CD14-positive monocyte (primary cell): ENCODE measurements around the gene CD248. TPM values are rescaled to one million over a fixed set of nuclear protein-coding genes. Genes with fewer than 3 reads are reported as not detected.
A peak's percentile ranks its signal among the peaks of the same experiment; 100 is the strongest.

Source experiments
- DNase-seq, 3 donors: peaks; one replicate each; pipeline ENCODE4 v3.0.0-alpha.2; 2011 to 2022
- H2AFZ ChIP-seq: 2 replicates; pipeline ENCODE4 v1.6.0; 2012; ENCODE audit warnings: mild to moderate bottlenecking, low read depth, low read length, inconsistent platforms; ENCODE audit not compliant: insufficient read depth, poor library complexity, severe bottlenecking
- H3K27ac ChIP-seq, 2 donors: 1 replicate in 1 of 2; 2 replicates in 1 of 2; pipeline ENCODE4 v1.5.1; 2012 to 2013; ENCODE audit warnings: low read length in 2 of 2, control low read depth in 1 of 2, inconsistent platforms in 1 of 2, low read depth in 1 of 2, mild to moderate bottlenecking in 1 of 2
- H3K27me3 ChIP-seq, 2 donors: one replicate each; pipeline versions ENCODE4 v1.6.0 to v1.6.1; 2011 to 2013; ENCODE audit warnings: low read length in 2 of 2; ENCODE audit not compliant: control insufficient read depth in 2 of 2, insufficient read depth in 2 of 2
- H3K36me3 ChIP-seq, 2 donors: replicated peaks in 1 of 2; 1 replicate in 1 of 2; 2 replicates in 1 of 2; pipeline versions ENCODE4 v1.5.1 to v1.6.1; 2012 to 2013; ENCODE audit warnings: low read length in 2 of 2, control low read depth in 1 of 2, inconsistent platforms in 1 of 2, mild to moderate bottlenecking in 1 of 2; ENCODE audit not compliant: insufficient read depth in 2 of 2, control insufficient read depth in 1 of 2
- H3K4me1 ChIP-seq, 2 donors: 1 replicate in 1 of 2; 2 replicates in 1 of 2; pipeline versions ENCODE4 v1.5.1 to v1.6.1; 2012 to 2013; ENCODE audit warnings: low read length in 2 of 2, control low read depth in 1 of 2, inconsistent platforms in 1 of 2, mild to moderate bottlenecking in 1 of 2, moderate library complexity in 1 of 2; ENCODE audit not compliant: insufficient read depth in 2 of 2, control insufficient read depth in 1 of 2
- H3K4me2 ChIP-seq: replicated peaks from 2 replicates; pipeline ENCODE3; 2012; ENCODE audit warnings: low read length, moderate library complexity, mild to moderate bottlenecking; ENCODE audit not compliant: poor library complexity, severe bottlenecking; ENCODE audit errors: extremely low read depth
- H3K4me3 ChIP-seq, 3 experiments: fragments of 200-600 bp in 1 of 3; sonication (generic) in 1 of 3; replicated peaks in 1 of 3; 1 replicate in 2 of 3; 2 replicates in 1 of 3; pipeline ENCODE4 v1.5.1; 2011 to 2013; ENCODE audit warnings: low read length in 3 of 3, mild to moderate bottlenecking in 3 of 3, control low read depth in 2 of 3, low read depth in 2 of 3, inconsistent platforms in 1 of 3, moderate library complexity in 1 of 3
- H3K79me2 ChIP-seq: 2 replicates; pipeline ENCODE4 v1.6.0; 2012; ENCODE audit warnings: mild to moderate bottlenecking, control low read depth, inconsistent platforms, low read length, moderate library complexity; ENCODE audit not compliant: insufficient read depth
- H3K9ac ChIP-seq: 2 replicates; pipeline ENCODE4 v1.6.0; 2017; ENCODE audit warnings: low read length, mild to moderate bottlenecking; ENCODE audit not compliant: insufficient read depth, poor library complexity, severe bottlenecking
- H3K9me3 ChIP-seq, 2 donors: replicated peaks in 1 of 2; 1 replicate in 1 of 2; 2 replicates in 1 of 2; pipeline versions ENCODE4 v1.5.1 to v1.6.1; 2012 to 2013; ENCODE audit warnings: low read length in 2 of 2, control low read depth in 1 of 2; ENCODE audit not compliant: control insufficient read depth in 1 of 2, insufficient read depth in 1 of 2
- H4K20me1 ChIP-seq: 2 replicates; pipeline ENCODE4 v1.6.0; 2012; ENCODE audit warnings: mild to moderate bottlenecking, low read length, control low read depth, moderate library complexity; ENCODE audit not compliant: insufficient read depth
- H3K27ac Mint-ChIP-seq, 7 donors: one replicate each; pipeline ENCODE4 v1.8.0; 2020; ENCODE audit warnings: mild to moderate bottlenecking in 7 of 7, mixed read lengths in 7 of 7, moderate library complexity in 6 of 7, inconsistent platforms in 2 of 7
- H3K27me3 Mint-ChIP-seq, 3 donors: one replicate each; pipeline ENCODE4 v1.8.0; 2021 to 2022; ENCODE audit warnings: low read depth in 3 of 3, mild to moderate bottlenecking in 3 of 3, mixed read lengths in 3 of 3, moderate library complexity in 3 of 3, inconsistent platforms in 1 of 3
- H3K36me3 Mint-ChIP-seq, 2 donors: one replicate each; pipeline ENCODE4 v1.8.0; 2020; ENCODE audit warnings: mixed read lengths in 2 of 2, inconsistent platforms in 1 of 2, mild to moderate bottlenecking in 1 of 2
- H3K4me1 Mint-ChIP-seq: one replicate; pipeline ENCODE4 v1.8.0; 2020; ENCODE audit warnings: mild to moderate bottlenecking, mixed read lengths
- H3K4me3 Mint-ChIP-seq, 2 donors: one replicate each; pipeline ENCODE4 v1.8.0; 2020; ENCODE audit warnings: mild to moderate bottlenecking in 2 of 2, mixed read lengths in 2 of 2, moderate library complexity in 1 of 2
- H3K9me3 Mint-ChIP-seq, 7 donors: one replicate each; pipeline ENCODE4 v1.8.0; 2020 to 2022; ENCODE audit warnings: mixed read lengths in 7 of 7, mild to moderate bottlenecking in 6 of 7, moderate library complexity in 6 of 7, inconsistent platforms in 2 of 7
- WGBS: methylation state at CpG from one replicate; pipeline ENCODE4 v1.1.5; 2013; ENCODE audit warnings: missing lambda C conversion rate; ENCODE audit not compliant: insufficient coverage; 5-methylcytosine and 5-hydroxymethylcytosine counted together
- intact Hi-C, 2 donors: fragments of 100-400 bp; cut with micrococcal nuclease; formaldehyde crosslinking; loops; one replicate each; pipeline versions ENCODE4 v1.15.0 to v1.15.1; 2023
- polyA plus RNA-seq, 3 donors: library from polyadenylated mRNA; depleted of rRNA in 1 of 3; unstranded in 2 of 3; stranded (reverse) in 1 of 3; fragments of 300-500 nt in 2 of 3; fragments of >200 nt in 1 of 3; fragmentation: Illumina TruSeq in 2 of 3; gene quantifications; 1 replicate in 2 of 3; 2 replicates in 1 of 3; pipeline ENCODE4 v1.2.3, GENCODE V29; 2012 to 2021
- TF ChIP-seq, protein P1 (sequence below): fragments of 200-600 bp; IDR thresholded peaks from one replicate; pipeline ENCODE4 v1.8.0; 2022; ENCODE audit warnings: antibody characterized with exemption, mild to moderate bottlenecking

CD248 gene
- polyA plus RNA-seq, 3 donors, result 0.05 to 0.13 TPM; not detected in 1

DNA sequence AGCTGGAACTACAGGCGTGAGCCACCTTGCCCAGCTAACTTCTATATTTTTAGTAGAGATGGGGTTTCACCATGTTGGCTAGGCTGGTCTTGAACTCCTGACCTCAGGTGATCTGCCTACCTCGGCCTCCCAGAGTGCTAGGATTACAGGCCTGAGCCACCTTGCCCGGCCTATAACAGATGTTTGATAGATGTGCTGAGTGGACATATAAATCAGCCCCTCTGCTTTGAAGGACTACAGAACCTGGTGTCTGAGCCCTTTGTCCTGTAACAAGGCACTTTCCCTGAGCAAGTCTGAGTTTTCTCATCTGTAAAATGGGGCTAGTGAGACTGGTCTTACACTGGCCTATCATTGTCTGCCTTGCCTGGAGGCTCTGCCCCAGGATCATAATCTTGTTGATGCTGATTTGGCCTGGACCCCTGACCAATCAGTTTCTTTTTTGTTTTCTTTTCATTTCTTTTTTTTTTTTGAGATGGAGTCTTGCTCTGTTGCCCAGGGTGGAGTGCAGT, 12.4 kb upstream of the CD248 start:
- TF ChIP-seq, protein P1, sequence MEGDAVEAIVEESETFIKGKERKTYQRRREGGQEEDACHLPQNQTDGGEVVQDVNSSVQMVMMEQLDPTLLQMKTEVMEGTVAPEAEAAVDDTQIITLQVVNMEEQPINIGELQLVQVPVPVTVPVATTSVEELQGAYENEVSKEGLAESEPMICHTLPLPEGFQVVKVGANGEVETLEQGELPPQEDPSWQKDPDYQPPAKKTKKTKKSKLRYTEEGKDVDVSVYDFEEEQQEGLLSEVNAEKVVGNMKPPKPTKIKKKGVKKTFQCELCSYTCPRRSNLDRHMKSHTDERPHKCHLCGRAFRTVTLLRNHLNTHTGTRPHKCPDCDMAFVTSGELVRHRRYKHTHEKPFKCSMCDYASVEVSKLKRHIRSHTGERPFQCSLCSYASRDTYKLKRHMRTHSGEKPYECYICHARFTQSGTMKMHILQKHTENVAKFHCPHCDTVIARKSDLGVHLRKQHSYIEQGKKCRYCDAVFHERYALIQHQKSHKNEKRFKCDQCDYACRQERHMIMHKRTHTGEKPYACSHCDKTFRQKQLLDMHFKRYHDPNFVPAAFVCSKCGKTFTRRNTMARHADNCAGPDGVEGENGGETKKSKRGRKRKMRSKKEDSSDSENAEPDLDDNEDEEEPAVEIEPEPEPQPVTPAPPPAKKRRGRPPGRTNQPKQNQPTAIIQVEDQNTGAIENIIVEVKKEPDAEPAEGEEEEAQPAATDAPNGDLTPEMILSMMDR, result no peak
- intact Hi-C loops, result no loop called here

GRCh38 chr11:66328302-66329144, 11.7 kb upstream of the CD248 start:
- H3K27ac ChIP-seq, result no peak overlapping the region
- H3K27ac Mint-ChIP-seq, result peak overlapping the region in 2 of 7 donors; percentile 4 to 35
- intact Hi-C loops, result loop anchor here (1.0 kb wide), 1 partner anchor 16 kb away; no protein-coding TSS in a partner anchor

More for the DNA sequence above, 12.4 kb upstream of the CD248 start:
- Histone ChIP-seq H2AFZ (no peak overlapping the region), H3K36me3 (peaks cover 24 to 31% of the 10 kb centered on the region in 2 donors), H3K9ac (no peak overlapping the region), H4K20me1 (peaks cover 12% of the 10 kb centered on the region), H3K27ac (no peak overlapping the region), H3K27me3 (no peaks in the 10 kb centered on the region), H3K9me3 (no peaks in the 10 kb centered on the region), H3K4me2 (no peak overlapping the region), H3K79me2 (no peaks in the 10 kb centered on the region), H3K4me1 (peaks cover 7 to 11% of the 10 kb centered on the region in 2 donors), H3K4me3 (no peak overlapping the region)
- peaks cover 18% of the 10 kb centered on the region for H3K4me1 Mint-ChIP-seq
- peak overlapping the region in 1 of 7 donors; percentile 35 for H3K27ac Mint-ChIP-seq
- DNase-seq, result no peak
- H3K27me3 Mint-ChIP-seq, result peaks cover 0 to 3% (median 2%) of the 10 kb centered on the region in 3 donors
- WGBS, result 100% methylated on average over 1 of the region's 3 CpGs
- H3K36me3 Mint-ChIP-seq, result peaks cover 21 to 28% of the 10 kb centered on the region in 2 donors
- H3K9me3 Mint-ChIP-seq, result no peaks in the 10 kb centered on the region
- H3K4me3 Mint-ChIP-seq, result peak overlapping the region in 1 of 2 donors; percentile 21

More at GRCh38 chr11:66328302-66329144, 11.7 kb upstream of the CD248 start:
- peak; percentile 74 to 78 (median 77) for DNase-seq
- Mint-ChIP-seq H3K27me3 (peaks cover 0 to 3% (median 2%) of the 10 kb centered on the region in 3 donors), H3K36me3 (peaks cover 19 to 22% of the 10 kb centered on the region in 2 donors), H3K9me3 (no peaks in the 10 kb centered on the region), H3K4me1 (peaks cover 16% of the 10 kb centered on the region), H3K4me3 (peak overlapping the region; percentile 45 to 80)
- H3K36me3 ChIP-seq, result peaks cover 18 to 24% of the 10 kb centered on the region in 2 donors
- no peaks in the 10 kb centered on the region for H3K27me3 ChIP-seq
- no peaks in the 10 kb centered on the region for H3K9me3 ChIP-seq
- H2AFZ ChIP-seq, result peak overlapping the region; percentile 76
- H3K4me1 ChIP-seq, result peaks cover 7 to 11% of the 10 kb centered on the region in 2 donors
- H3K79me2 ChIP-seq, result no peaks in the 10 kb centered on the region
- H3K4me2 ChIP-seq, result peak overlapping the region; percentile 59
- peaks cover 6% of the 10 kb centered on the region for H4K20me1 ChIP-seq
- TF ChIP-seq, protein P1, result peak; percentile 98
- WGBS, result 14% methylated on average over 12 of the region's 19 CpGs
- H3K4me3 ChIP-seq, result peak overlapping the region in 1 of 3 experiments; percentile 39
- H3K9ac ChIP-seq, result no peak overlapping the region
